HEK293T (cell line): ENCODE data around the gene AKT2.

Experiments
- BHLHE40 ChIP-seq: fragments of 450-650 bp; IDR thresholded peaks from 2 replicates; pipeline ENCODE4 v1.6.1; 2016; ENCODE audit warnings: mild to moderate bottlenecking, moderate library complexity, borderline replicate concordance
- ELF4 ChIP-seq: fragments of 450-650 bp; IDR thresholded peaks from 2 replicates; pipeline ENCODE4 v1.6.1; 2017; ENCODE audit warnings: antibody characterized with exemption
- FOXA1 ChIP-seq: fragments of 450-650 bp; IDR thresholded peaks from 2 replicates; pipeline ENCODE4 v1.6.1; 2016; ENCODE audit warnings: mild to moderate bottlenecking
- FOXK2 ChIP-seq: fragments of 450-650 bp; IDR thresholded peaks from 2 replicates; pipeline ENCODE4 v1.6.1; 2016; ENCODE audit warnings: mild to moderate bottlenecking
- FOXM1 ChIP-seq: fragments of 450-650 bp; IDR thresholded peaks from 2 replicates; pipeline ENCODE4 v1.6.1; 2017; ENCODE audit warnings: mild to moderate bottlenecking, borderline replicate concordance
- HDGF ChIP-seq: fragments of 450-650 bp; IDR thresholded peaks from 2 replicates; pipeline ENCODE4 v1.6.1; 2017; ENCODE audit warnings: antibody characterized with exemption, borderline replicate concordance
- L3MBTL2 ChIP-seq: fragments of 450-650 bp; conservative IDR thresholded peaks from 2 replicates; pipeline ENCODE4 v1.6.1; 2016; ENCODE audit warnings: mild to moderate bottlenecking
- NFRKB ChIP-seq: fragments of 450-650 bp; IDR thresholded peaks from 2 replicates; pipeline ENCODE4 v1.6.1; 2016; ENCODE audit warnings: mild to moderate bottlenecking, moderate library complexity
- PKNOX1 ChIP-seq: fragments of 450-650 bp; IDR thresholded peaks from 2 replicates; pipeline ENCODE4 v1.6.1; 2016
- SP1 ChIP-seq: fragments of 450-650 bp; IDR thresholded peaks from 2 replicates; pipeline ENCODE4 v1.6.1; 2017
- SUZ12 ChIP-seq: fragments of 450-650 bp; IDR thresholded peaks from 2 replicates; pipeline ENCODE4 v1.6.1; 2016; ENCODE audit warnings: mild to moderate bottlenecking
- TARDBP ChIP-seq: fragments of 450-650 bp; IDR thresholded peaks from 2 replicates; pipeline ENCODE4 v1.6.1; 2016
- ZNF384 ChIP-seq: fragments of 450-650 bp; IDR thresholded peaks from 2 replicates; pipeline ENCODE4 v1.6.1; 2016

- TF ChIP-seq SP1 (no peak), FOXK2 (no peak), NFRKB (no peak), BHLHE40 (no peak), ELF4 (no peak), TARDBP (no peak), SUZ12 (no peak), PKNOX1 (no peak), FOXM1 (no peak), L3MBTL2 (no peak), FOXA1 (no peak), HDGF (no peak), ZNF384 (no peak)
Measured at GRCh38 chr19:40217027-40217810, 67.9 kb downstream of the AKT2 start.
